ENCODE data around the gene C19orf85. TPM values are rescaled to one million over a fixed set of nuclear protein-coding genes. Genes with fewer than 3 reads are reported as not detected.

C19orf85 gene
- total RNA-seq, 4 donors from 2014 or later = not detected

DNA sequence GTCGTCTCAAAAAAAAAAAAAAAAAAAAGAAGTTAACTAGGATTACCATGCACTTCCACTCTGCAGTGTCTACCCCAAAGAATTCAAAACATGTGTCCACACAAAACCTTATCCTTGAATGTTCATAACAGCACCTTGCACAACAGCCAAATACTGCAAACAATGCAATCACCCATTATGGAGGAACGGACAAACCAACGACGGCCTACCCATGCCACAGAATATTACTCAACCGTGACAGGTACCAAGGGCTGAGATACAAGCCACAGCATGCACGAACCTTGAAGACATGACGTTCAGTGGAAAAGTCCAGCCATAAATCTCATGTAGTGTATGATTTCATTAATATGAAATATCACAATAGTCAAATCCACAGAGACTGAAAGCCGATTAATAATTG lies 18.5 kb downstream of the C19orf85 start:
- no peak overlapping the region for H3K4me3 ChIP-seq
- no peak overlapping the region for H3K27ac ChIP-seq
- H3K4me1 ChIP-seq = peaks cover 39% of the 10 kb centered on the region
- H3K9me3 ChIP-seq = no peaks in the 10 kb centered on the region
- 48% methylated on average over 8 of the region's 8 CpGs for whole genome bisulfite sequencing
- H3K27me3 ChIP-seq = peaks cover 72% of the 10 kb centered on the region
- DNase-seq (ENCODE audit: low spot score in 2 of 2) = no peak
- TF ChIP-seq EP300 (IDR thresholded peaks at IDR 0.05) (no peak), POLR2A (IDR thresholded peaks at IDR 0.05) (no peak), POLR2AphosphoS5 (IDR thresholded peaks at IDR 0.05) (no peak)
- TF ChIP-seq, protein P1, sequence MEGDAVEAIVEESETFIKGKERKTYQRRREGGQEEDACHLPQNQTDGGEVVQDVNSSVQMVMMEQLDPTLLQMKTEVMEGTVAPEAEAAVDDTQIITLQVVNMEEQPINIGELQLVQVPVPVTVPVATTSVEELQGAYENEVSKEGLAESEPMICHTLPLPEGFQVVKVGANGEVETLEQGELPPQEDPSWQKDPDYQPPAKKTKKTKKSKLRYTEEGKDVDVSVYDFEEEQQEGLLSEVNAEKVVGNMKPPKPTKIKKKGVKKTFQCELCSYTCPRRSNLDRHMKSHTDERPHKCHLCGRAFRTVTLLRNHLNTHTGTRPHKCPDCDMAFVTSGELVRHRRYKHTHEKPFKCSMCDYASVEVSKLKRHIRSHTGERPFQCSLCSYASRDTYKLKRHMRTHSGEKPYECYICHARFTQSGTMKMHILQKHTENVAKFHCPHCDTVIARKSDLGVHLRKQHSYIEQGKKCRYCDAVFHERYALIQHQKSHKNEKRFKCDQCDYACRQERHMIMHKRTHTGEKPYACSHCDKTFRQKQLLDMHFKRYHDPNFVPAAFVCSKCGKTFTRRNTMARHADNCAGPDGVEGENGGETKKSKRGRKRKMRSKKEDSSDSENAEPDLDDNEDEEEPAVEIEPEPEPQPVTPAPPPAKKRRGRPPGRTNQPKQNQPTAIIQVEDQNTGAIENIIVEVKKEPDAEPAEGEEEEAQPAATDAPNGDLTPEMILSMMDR (IDR thresholded peaks at IDR 0.05) = no peak
- H3K36me3 ChIP-seq = no peaks in the 10 kb centered on the region

DNA sequence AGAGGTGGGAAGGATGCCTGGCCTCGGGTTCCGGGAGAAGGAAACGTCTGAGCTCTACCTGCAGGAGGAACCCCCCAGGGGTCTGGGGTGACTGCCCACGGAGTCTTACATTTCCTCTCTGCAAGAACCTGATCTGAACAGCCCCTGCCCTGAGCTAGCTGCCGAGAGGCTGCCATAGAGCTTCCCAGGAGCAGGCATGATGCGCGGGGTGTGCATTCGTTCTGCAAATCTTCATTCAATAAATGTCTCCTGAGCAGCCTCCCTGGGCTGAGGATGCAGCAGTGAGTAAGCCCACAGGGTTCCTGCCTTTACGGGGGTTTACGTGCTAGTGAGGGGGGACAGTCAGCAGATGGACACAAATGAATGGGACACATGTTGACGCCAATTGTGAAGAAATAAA lies 19.9 kb downstream of the C19orf85 start:
- Histone ChIP-seq H3K36me3 (no peaks in the 10 kb centered on the region), H3K4me1 (peaks cover 43% of the 10 kb centered on the region), H3K9me3 (no peaks in the 10 kb centered on the region), H3K4me3 (no peak overlapping the region), H3K27me3 (peaks cover 75% of the 10 kb centered on the region), H3K27ac (no peak overlapping the region)
- no peak for DNase-seq (ENCODE audit: low spot score in 2 of 2)
- TF ChIP-seq POLR2AphosphoS5 (IDR thresholded peaks at IDR 0.05) (no peak), POLR2A (IDR thresholded peaks at IDR 0.05) (no peak), EP300 (IDR thresholded peaks at IDR 0.05) (no peak)
- TF ChIP-seq, protein P1 (IDR thresholded peaks at IDR 0.05) = no peak
- 46% methylated on average over 10 of the region's 11 CpGs for whole genome bisulfite sequencing

DNA sequence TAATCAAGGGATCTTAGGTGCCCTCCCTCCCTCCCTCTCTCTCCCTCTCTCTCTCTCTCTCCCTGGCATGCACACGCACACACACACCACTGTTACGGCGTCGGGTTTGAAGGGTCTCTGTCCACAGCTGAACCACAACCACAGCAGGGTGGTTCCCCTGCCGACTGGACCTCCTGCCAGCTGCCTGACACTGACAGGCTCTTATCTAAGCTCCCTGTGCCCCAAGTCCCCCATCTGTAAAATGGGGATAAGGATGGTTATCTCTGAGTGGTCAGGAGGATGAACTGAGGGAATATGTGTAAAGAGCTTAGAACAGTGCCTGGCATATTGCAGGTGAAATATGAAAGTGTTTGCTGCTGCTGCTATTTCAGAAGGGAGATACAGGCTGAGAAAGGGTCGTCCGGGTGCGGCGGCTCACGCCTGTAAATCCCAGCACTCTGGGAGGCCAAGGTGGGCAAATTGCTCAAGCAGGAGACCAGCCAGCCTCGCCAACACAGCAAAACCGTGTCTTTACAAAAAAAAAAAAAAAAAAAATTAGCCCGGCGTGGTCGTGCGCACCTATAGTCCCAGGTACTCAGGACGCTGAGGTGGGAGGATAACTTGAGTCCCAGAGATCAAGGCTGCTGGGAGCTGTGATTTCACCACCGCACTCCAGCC lies 20.6 kb downstream of the C19orf85 start:
- Histone ChIP-seq H3K4me1 (peaks cover 43% of the 10 kb centered on the region), H3K27me3 (peaks cover 75% of the 10 kb centered on the region), H3K4me3 (no peak overlapping the region), H3K36me3 (no peaks in the 10 kb centered on the region), H3K27ac (no peak overlapping the region), H3K9me3 (no peaks in the 10 kb centered on the region)
- no peak for TF ChIP-seq EP300 (IDR thresholded peaks at IDR 0.05)
- TF ChIP-seq POLR2A (IDR thresholded peaks at IDR 0.05) = no peak
- TF ChIP-seq POLR2AphosphoS5 (IDR thresholded peaks at IDR 0.05) = no peak
- TF ChIP-seq, protein P1 (IDR thresholded peaks at IDR 0.05) = no peak
- DNase-seq (ENCODE audit: low spot score in 2 of 2) = no peak
- WGBS = 38% methylated on average over 18 of the region's 18 CpGs

DNA sequence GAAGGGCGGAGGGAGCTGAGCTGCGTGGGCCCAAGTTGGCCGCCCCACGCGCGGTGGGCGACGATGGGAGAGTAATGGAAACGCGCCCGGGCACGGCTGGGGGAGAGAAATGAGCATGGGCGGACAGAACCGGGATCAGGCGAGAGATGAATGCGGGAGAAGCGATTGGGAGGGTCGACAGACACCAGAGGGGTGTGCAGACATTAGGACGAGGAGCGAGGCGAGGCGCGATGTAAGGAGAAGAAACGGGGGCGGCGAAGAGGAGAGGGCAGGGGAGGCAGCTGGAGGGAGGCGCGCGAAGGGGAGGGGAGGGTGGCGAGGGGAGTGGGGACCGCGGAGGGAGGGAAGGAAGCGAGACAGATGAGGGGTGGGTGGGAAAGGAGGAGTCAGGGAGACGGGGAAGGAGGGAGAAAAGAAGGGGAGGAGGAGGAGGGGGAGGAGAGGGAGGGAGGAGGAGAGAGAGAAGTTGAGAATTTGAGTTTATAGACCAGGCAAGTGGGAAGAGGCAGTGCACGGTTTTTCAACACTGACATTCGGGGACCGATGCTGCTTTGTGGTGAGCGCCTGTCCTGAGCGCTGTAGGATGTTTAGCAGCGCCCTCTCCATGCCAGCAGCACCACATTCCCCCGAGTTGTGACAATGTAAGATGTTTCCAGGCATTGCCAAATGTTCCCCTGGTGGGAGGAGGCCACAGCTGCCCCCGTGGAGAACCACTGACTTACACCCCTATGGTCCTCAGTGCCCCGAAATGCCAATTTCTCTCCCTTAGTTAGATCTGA lies 21.3 kb downstream of the C19orf85 start, which contains the start of gene SHISA7:
Gene SHISA7 (minus strand): TSS at position 256 of the 779 bp plus-strand sequence. CDS start 437 bp downstream, outside the sequence.
- no peak within 1 kb of the TSS for H3K27ac ChIP-seq
- DNase-seq (ENCODE audit: low spot score in 2 of 2) = no peak
- 4% methylated on average over 43 of the region's 43 CpGs for WGBS
- peaks cover 43% of the 10 kb centered on the region for H3K4me1 ChIP-seq
- peaks cover 82% of the 10 kb centered on the region for H3K27me3 ChIP-seq
- H3K4me3 ChIP-seq = peak within 1 kb of the TSS; percentile 23
- TF ChIP-seq POLR2A (IDR thresholded peaks at IDR 0.05) (no peak), EP300 (IDR thresholded peaks at IDR 0.05) (no peak), POLR2AphosphoS5 (IDR thresholded peaks at IDR 0.05) (no peak)
- TF ChIP-seq, protein P1 (IDR thresholded peaks at IDR 0.05) = no peak
- no peaks in the 10 kb centered on the region for H3K9me3 ChIP-seq
- no peaks in the 10 kb centered on the region for H3K36me3 ChIP-seq

DNA sequence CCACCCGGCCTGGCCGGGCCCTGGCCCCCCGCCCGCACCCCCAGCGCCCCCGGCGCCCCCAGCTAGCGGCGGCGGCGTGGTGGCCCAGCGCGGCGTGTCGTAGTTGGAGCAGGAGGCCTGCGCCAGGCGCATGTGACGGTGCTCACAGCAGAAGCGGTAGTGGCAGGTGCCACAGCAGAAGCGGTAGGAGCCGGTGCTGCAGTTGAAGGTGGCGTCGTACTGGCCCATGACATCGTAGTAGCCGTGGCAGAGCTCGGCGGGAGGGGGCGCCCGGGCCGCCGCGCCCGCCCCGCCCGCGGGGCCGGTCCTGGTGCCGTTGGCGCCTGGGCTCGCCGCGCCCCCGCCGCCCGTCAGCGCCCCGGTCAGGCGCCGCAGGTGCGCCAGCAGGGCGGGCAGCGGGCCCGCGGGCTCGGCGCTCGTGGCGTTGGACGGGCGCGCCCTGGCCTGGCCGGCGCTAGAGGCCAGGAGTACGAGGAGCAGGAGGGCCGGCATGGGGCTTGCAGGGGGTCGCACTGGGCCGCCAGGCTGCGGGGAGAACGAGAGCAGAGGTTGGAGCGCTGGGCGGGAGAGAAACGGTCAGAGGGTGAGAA lies 22.1 kb downstream of the C19orf85 start:
- peaks cover 89% of the 10 kb centered on the region for H3K27me3 ChIP-seq
- H3K27ac ChIP-seq = no peak overlapping the region
- WGBS = 0% methylated on average over 7 of the region's 72 CpGs
- TF ChIP-seq, protein P1 (IDR thresholded peaks at IDR 0.05) = no peak
- no peak for TF ChIP-seq EP300 (IDR thresholded peaks at IDR 0.05)
- no peak for TF ChIP-seq POLR2A (IDR thresholded peaks at IDR 0.05)
- no peak for TF ChIP-seq POLR2AphosphoS5 (IDR thresholded peaks at IDR 0.05)
- H3K9me3 ChIP-seq = no peaks in the 10 kb centered on the region
- H3K36me3 ChIP-seq = no peaks in the 10 kb centered on the region
- peaks cover 37% of the 10 kb centered on the region for H3K4me1 ChIP-seq
- no peak for DNase-seq (ENCODE audit: low spot score in 2 of 2)
- H3K4me3 ChIP-seq = peak overlapping the region; percentile 23

Measured in suprapubic skin (tissue), 4 donors.